Neural crest cell (in vitro differentiated cells): ENCODE measurements around the gene PIGH. TPM values are rescaled to one million over a fixed set of nuclear protein-coding genes. Genes with fewer than 3 reads are reported as not detected.

ENCODE experiments used
- DNase-seq: peaks from one replicate; pipeline ENCODE4 v3.0.0; 2021; ENCODE audit warnings: low read depth, mixed read lengths, low spot score
- H3K27ac Mint-ChIP-seq: one replicate; pipeline ENCODE4 v1.8.0; 2021; ENCODE audit warnings: mild to moderate bottlenecking, mixed read lengths; ENCODE audit not compliant: unreplicated experiment
- H3K27me3 Mint-ChIP-seq: 2 replicates; pipeline ENCODE4 v1.8.0; 2021; ENCODE audit warnings: low read depth, mild to moderate bottlenecking, mixed read lengths
- H3K36me3 Mint-ChIP-seq: 2 replicates; pipeline ENCODE4 v1.8.0; 2021; ENCODE audit warnings: low read depth, mild to moderate bottlenecking, mixed read lengths
- H3K4me1 Mint-ChIP-seq: 2 replicates; pipeline ENCODE4 v1.8.0; 2021; ENCODE audit warnings: mixed read lengths
- H3K4me3 Mint-ChIP-seq: one replicate; pipeline ENCODE4 v1.8.0; 2021; ENCODE audit warnings: mild to moderate bottlenecking, mixed read lengths
- H3K9me3 Mint-ChIP-seq: 2 replicates; pipeline ENCODE4 v1.8.0; 2021; ENCODE audit warnings: mixed read lengths
- total RNA-seq: library from RNA; stranded (reverse); gene quantifications from 2 replicates; pipeline ENCODE4 v1.2.1, GENCODE V29; 2021
- TF ChIP-seq, protein P1 (sequence below): fragments of 200-600 bp; sonication (generic); conservative IDR thresholded peaks from 2 replicates; pipeline ENCODE4 v1.5.0; 2021; ENCODE audit warnings: antibody characterized with exemption, mild to moderate bottlenecking

PIGH gene
- total RNA-seq, 1 donor from 2014 or later: 19.9 TPM

DNA sequence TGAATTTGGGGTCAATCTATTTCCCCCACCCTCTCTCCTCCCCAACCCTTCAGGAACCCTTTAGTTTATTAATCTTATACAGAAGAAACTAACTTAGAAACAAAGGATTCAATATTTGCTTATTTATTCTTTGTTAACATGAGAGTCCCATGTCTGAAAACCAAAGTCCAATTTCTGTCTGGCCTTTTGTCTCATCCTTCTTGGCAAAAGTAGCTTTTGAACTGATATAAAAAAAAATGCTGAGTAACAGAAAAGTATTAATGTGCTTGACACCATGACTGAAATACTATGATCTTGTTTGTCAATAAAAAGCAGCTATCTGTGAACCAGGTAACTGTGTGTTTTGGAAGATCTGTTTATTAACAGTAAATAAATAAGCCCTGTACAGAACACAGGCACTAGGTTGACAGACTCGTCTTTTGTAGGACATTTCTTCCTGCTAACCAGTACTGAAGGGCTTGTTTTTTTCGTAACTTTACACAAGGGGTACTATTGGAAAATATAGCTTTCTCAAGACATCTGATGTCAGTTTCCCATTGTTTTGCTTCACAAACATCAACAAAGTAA, 10.8 kb downstream of the PIGH start:
- Mint-ChIP-seq H3K27ac (no peak overlapping the region), H3K4me1 (no peaks in the 10 kb centered on the region), H3K36me3 (peaks cover 2% of the 10 kb centered on the region), H3K27me3 (no peaks in the 10 kb centered on the region), H3K4me3 (no peak overlapping the region), H3K9me3 (no peaks in the 10 kb centered on the region)
- DNase-seq: no peak
- TF ChIP-seq, protein P1, sequence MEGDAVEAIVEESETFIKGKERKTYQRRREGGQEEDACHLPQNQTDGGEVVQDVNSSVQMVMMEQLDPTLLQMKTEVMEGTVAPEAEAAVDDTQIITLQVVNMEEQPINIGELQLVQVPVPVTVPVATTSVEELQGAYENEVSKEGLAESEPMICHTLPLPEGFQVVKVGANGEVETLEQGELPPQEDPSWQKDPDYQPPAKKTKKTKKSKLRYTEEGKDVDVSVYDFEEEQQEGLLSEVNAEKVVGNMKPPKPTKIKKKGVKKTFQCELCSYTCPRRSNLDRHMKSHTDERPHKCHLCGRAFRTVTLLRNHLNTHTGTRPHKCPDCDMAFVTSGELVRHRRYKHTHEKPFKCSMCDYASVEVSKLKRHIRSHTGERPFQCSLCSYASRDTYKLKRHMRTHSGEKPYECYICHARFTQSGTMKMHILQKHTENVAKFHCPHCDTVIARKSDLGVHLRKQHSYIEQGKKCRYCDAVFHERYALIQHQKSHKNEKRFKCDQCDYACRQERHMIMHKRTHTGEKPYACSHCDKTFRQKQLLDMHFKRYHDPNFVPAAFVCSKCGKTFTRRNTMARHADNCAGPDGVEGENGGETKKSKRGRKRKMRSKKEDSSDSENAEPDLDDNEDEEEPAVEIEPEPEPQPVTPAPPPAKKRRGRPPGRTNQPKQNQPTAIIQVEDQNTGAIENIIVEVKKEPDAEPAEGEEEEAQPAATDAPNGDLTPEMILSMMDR: no peak

DNA sequence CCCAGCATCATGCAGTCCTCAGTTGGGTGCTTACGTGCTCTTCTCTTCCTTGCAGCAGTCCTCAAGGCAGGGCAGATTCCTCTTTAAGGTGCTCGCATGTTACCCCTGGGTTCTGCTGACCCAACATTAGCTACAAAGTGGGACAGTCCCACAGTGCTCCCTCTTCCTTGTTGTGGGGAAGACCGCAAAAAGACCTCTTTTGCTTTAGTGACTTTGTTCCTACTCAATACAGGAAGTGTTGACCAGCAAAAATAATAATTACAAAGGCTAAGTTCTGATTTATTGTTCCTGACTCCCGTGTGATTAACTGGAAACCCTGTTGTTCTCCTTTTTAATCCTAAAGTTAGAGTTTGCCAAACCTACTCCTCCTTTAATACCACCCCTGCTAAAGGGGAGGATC, 13.7 kb downstream of the PIGH start:
- Mint-ChIP-seq H3K27me3 (no peaks in the 10 kb centered on the region), H3K9me3 (no peaks in the 10 kb centered on the region), H3K36me3 (peaks cover 2% of the 10 kb centered on the region), H3K4me3 (no peak overlapping the region), H3K4me1 (no peaks in the 10 kb centered on the region), H3K27ac (no peak overlapping the region)
- TF ChIP-seq, protein P1: no peak
- no peak for DNase-seq

DNA sequence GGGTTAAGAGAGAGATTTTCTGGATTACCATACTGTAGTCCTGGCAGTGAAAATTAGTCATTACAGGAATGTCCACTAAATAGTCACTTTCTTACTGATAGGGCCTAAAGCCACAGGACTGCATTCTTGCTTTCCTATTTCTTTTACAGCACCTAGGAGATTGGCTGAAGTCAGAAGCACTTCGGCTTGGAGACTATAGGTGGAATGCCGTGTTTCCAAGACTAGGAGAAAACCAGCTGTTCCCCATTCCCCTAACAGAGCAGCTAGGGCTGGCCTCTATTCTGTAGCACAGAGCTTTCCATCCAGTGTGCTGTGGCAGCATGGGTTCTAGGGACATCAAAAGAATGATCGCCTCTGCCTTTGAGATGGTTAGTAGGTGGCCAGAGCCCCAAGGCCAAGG, 15.1 kb downstream of the PIGH start:
- DNase-seq: no peak
- TF ChIP-seq, protein P1: no peak
- Mint-ChIP-seq H3K4me1 (no peaks in the 10 kb centered on the region), H3K36me3 (peaks cover 2% of the 10 kb centered on the region), H3K9me3 (no peaks in the 10 kb centered on the region), H3K27ac (no peak overlapping the region), H3K4me3 (no peak overlapping the region), H3K27me3 (no peaks in the 10 kb centered on the region)

DNA sequence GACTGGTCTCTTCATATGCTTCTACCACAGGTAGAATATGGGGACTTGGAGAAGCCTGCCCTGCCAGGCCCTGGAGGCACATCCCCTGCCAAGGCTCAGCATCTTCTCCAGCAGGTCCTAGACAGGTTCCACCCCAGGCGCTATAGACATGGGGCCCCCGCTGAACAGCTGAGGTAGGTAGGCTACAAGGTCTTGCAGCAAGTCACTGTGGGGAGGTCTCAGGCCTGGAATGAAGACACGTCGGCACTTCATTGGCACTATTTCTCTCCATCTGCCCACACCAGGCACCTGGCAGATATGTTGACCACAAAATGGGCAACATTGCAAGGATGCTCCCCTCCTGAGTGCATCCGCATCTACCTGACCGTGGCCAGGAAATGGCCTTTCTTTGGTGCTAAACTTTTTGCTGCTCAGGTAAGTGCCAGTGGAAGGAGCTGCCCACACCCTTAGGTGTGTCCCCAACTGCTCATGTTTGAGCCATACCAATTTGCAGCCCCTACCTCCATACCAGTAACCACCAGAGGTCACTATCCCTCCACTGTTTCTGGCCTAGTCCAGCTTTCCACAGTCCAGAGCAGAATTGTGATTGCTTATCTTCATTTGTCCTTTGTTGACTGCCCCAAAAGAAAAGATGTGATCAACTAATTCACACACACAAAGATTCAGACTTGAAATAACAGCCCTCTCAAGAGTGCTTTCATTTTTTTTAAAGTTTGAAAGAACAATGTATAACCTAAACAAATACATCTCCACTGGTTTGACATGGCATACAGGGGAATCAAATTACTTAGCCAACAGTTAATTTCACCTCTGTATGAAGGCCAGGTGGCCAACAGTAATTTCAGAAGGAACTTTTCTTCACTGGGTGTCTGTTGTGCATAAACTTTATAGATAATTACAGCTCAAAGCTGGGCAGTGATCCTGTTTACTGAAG, 16.1 kb downstream of the PIGH start:
- DNase-seq: peak; percentile 45

DNA sequence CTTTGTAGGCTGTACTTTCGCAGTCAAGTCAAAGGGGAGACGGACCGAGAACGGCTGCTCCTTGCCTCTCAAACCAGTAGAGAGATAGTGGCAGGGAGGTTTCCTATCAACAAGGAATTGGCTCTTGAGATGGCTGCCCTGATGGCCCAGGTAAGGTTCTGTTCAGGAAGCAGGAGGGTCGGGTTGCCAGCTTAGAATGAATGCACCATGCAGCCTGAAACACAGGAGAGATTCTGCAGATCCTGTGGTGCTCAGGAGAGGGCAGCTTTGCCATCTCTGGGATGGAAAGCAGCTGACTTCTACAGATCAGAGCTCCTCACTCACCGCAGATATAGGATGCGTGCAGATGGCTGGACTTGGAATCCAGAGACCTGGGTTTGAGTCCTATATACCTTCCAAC, 18.0 kb downstream of the PIGH start:
- Mint-ChIP-seq H3K9me3 (no peaks in the 10 kb centered on the region), H3K36me3 (no peaks in the 10 kb centered on the region), H3K4me3 (no peak overlapping the region), H3K27ac (no peak overlapping the region), H3K4me1 (no peaks in the 10 kb centered on the region), H3K27me3 (no peaks in the 10 kb centered on the region)
- TF ChIP-seq, protein P1: no peak
- no peak for DNase-seq

More for the DNA sequence above, 16.1 kb downstream of the PIGH start:
- TF ChIP-seq, protein P1: peak; percentile 81
- Mint-ChIP-seq H3K4me1 (no peaks in the 10 kb centered on the region), H3K9me3 (no peaks in the 10 kb centered on the region), H3K4me3 (no peak overlapping the region), H3K27ac (no peak overlapping the region), H3K27me3 (no peaks in the 10 kb centered on the region), H3K36me3 (peaks cover 2% of the 10 kb centered on the region)
